Neural progenitor cell (in vitro differentiated cells): ENCODE data around the gene INPP4A.

Experiments
- CTCF ChIP-seq: fragments of 200-600 bp; sonication (generic); IDR thresholded peaks from 2 replicates; pipeline ENCODE4 v1.5.1; 2017; ENCODE audit warnings: antibody characterized with exemption, mild to moderate bottlenecking
- EZH2 ChIP-seq: fragments of 200-600 bp; sonication (generic); IDR thresholded peaks from 2 replicates; pipeline ENCODE4 v1.6.1; 2017; ENCODE audit warnings: antibody characterized with exemption, mild to moderate bottlenecking, moderate library complexity
- EZH2phosphoT487 ChIP-seq: fragments of 200-600 bp; sonication (generic); IDR thresholded peaks from 2 replicates; pipeline ENCODE4 v1.6.1; 2017; ENCODE audit warnings: antibody characterized with exemption

GRCh38 chr2:98580656-98581284 is 136.1 kb downstream of the INPP4A start:
- TF ChIP-seq CTCF (no peak), EZH2 (no peak), EZH2phosphoT487 (no peak)
